ENCODE measurements around the gene YWHAQ. TPM values are rescaled to one million over a fixed set of nuclear protein-coding genes. Genes with fewer than 3 reads are reported as not detected.

YWHAQ gene
- 100 to 1,000 TPM; 160 to 222 (median 168) TPM for total RNA-seq

DNA sequence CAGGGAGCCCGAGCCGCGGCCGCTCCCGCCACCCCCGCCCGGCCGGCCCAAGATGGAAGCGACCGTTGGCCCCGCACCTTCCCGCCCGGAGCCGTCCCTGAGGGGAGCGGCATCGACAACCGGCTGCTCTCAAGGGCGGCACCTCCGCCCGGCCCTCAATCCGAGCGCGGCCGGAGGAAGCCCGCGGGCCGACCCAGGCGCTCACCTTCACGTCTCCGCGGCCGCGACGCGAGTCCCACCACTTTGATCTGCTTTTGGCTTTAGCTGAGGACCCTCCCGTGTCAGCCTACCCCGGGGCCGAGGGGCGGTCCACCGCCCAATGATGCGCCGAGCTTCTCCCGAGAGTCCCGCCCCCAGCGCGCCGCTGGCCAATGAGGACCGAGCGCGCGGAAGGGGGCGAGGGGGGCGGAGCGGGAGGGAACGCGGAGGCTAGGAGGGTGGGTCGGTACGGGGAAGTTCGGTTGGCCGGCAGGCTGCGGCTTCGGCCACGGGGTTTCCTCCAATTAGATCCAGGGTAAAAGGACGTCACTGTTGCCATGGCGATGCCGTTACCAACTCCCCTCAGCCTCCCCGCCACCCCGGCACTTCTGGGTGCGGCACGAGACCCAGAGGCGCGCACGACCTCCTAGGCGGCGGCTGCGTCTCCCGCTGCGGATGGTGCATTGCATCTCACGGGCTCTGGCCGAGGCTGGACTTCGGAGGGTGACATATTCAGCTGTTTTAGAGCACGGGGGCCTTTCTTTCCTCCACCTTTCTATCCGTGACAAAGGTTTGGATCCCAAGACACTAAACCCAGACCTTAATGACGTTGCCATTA is at the start of gene YWHAQ:
Gene YWHAQ (minus strand): TSS at position 262 of the 817 bp plus-strand sequence. CDS start 545 bp downstream, outside the sequence.
- DNase-seq (ENCODE audit: low spot score): peak; percentile 96
- TF ChIP-seq, protein P1, sequence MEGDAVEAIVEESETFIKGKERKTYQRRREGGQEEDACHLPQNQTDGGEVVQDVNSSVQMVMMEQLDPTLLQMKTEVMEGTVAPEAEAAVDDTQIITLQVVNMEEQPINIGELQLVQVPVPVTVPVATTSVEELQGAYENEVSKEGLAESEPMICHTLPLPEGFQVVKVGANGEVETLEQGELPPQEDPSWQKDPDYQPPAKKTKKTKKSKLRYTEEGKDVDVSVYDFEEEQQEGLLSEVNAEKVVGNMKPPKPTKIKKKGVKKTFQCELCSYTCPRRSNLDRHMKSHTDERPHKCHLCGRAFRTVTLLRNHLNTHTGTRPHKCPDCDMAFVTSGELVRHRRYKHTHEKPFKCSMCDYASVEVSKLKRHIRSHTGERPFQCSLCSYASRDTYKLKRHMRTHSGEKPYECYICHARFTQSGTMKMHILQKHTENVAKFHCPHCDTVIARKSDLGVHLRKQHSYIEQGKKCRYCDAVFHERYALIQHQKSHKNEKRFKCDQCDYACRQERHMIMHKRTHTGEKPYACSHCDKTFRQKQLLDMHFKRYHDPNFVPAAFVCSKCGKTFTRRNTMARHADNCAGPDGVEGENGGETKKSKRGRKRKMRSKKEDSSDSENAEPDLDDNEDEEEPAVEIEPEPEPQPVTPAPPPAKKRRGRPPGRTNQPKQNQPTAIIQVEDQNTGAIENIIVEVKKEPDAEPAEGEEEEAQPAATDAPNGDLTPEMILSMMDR (IDR thresholded peaks at IDR 0.05): no peak
- ATAC-seq (ENCODE audit: low FRiP score): peak; percentile 97

GRCh38 chr2:9680082-9680481 is 49.3 kb upstream of the YWHAQ start:
- TF ChIP-seq, protein P1 (IDR thresholded peaks at IDR 0.05): no peak
- no peak for DNase-seq (ENCODE audit: low spot score)
- ATAC-seq (ENCODE audit: low FRiP score): no peak

DNA sequence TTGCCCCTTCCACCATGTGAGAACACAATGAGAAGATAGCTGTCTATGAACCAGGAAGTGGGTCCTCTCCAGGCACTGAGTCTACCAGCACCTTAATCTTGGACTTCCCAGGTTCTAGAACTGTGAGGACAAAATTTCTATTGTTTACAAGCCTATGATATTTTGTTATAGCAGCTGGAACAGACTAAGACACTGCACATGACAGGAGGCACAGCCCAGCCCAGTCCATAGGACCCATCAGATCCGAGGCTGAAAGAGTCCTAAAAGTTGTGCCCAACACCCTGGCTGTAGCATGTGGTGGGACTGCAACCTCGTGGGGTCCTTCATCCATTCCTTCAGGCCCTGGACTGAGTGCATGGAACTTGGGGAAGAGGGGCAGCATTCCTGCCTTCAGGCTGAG is 48.4 kb upstream of the YWHAQ start:
- no peak for ATAC-seq (ENCODE audit: low FRiP score)
- TF ChIP-seq, protein P1 (IDR thresholded peaks at IDR 0.05): no peak

DNA sequence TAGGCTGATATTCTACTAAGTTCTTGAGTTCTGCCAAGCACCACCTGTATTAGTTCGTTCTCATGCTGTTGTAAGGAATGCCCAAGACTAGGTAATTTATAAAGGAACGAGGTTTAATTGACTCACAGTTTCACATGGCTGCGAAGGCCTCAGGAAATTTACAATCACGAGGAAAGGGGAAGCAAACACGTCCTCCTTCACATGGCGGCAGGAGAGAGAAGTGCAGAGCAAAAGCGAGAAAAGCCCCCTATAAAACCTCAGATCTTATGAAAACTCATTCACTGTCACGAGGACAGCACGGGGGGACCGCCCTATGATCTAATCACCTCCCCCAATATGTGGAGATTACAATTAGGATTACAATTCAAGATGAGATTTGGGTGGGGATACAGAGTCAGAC is 47.7 kb upstream of the YWHAQ start:
- no peak for DNase-seq (ENCODE audit: low spot score)
- ATAC-seq (ENCODE audit: low FRiP score): no peak

More for the DNA sequence above, 48.4 kb upstream of the YWHAQ start:
- no peak for DNase-seq (ENCODE audit: low spot score)

DNA sequence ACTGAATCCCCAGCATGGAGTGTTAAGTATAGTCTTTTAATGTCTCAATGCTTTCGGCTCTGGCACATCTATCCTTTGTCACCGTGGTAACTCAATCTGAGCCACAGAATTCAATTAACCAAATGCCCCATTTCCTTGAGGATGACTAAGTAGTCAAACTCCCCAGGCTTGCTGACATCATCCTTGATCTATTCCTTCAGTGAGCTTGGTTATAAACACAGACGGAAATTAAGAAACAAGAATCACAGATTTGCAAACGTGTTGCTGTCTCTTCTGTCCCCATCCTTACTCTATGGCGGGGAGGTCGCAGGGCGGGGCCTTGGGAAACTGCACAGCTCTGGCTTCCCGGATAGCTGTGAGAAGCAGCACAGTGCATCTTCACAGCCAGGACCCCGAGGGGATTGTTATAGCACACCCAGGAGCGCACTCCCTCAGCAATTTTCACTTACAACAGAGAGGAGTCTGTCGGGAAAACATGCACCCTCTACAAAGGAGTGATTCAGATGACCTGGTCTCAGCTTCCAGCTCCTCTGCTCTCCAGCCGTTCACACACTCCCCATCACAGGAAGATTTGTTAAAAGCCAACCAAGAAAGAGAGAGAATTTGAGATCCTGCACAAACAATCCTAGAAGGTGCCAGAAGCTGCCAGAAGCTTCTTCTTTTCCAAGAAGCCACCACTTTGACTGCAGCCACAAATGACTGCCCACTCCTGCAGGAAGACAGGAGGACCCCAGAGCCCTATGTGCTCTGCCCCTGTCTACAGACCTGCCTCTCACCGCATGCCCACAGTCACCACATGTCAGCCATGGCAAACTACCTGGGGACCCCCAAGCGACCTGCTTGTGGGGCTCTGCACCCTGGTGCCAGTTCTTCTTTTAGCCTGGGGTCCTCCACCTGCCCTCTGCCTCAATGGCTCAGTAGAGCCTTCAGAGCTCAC is 44.9 kb upstream of the YWHAQ start:
- DNase-seq (ENCODE audit: low spot score): no peak
- TF ChIP-seq, protein P1 (IDR thresholded peaks at IDR 0.05): no peak
- peak; percentile 37 for ATAC-seq (ENCODE audit: low FRiP score)

More for the DNA sequence above, 47.7 kb upstream of the YWHAQ start:
- TF ChIP-seq, protein P1 (IDR thresholded peaks at IDR 0.05): no peak

- TF ChIP-seq, protein P1 (IDR thresholded peaks at IDR 0.05): no peak
Measured at GRCh38 chr2:9674891-9675414, 44.2 kb upstream of the YWHAQ start.

More at GRCh38 chr2:9674891-9675414, 44.2 kb upstream of the YWHAQ start:
- DNase-seq (ENCODE audit: low spot score) (no peak), ATAC-seq (ENCODE audit: low FRiP score) (no peak)

All from omental fat pad (tissue), 4 donors.